Nephron progenitor cell (in vitro differentiated cells): ENCODE results near the gene PARD3B.

Source experiments
- DNase-seq: peaks from one replicate; pipeline ENCODE4 v3.0.0; 2021
- H3K27ac Mint-ChIP-seq: 2 replicates; pipeline ENCODE4 v1.8.0; 2021; ENCODE audit warnings: mild to moderate bottlenecking, moderate library complexity, mixed read lengths
- H3K27me3 Mint-ChIP-seq: 2 replicates; pipeline ENCODE4 v1.8.0; 2021; ENCODE audit warnings: mild to moderate bottlenecking, low read depth, mixed read lengths; ENCODE audit not compliant: poor library complexity
- H3K36me3 Mint-ChIP-seq: 2 replicates; pipeline ENCODE4 v1.8.0; 2021; ENCODE audit warnings: low read depth, mixed read lengths
- H3K4me1 Mint-ChIP-seq: 2 replicates; pipeline ENCODE4 v1.8.0; 2021; ENCODE audit warnings: mixed read lengths
- H3K4me3 Mint-ChIP-seq: 2 replicates; pipeline ENCODE4 v1.8.0; 2021; ENCODE audit warnings: mild to moderate bottlenecking, moderate library complexity, mixed read lengths
- H3K9me3 Mint-ChIP-seq: 2 replicates; pipeline ENCODE4 v1.8.0; 2021; ENCODE audit warnings: mild to moderate bottlenecking, moderate library complexity, mixed read lengths
- CTCF ChIP-seq: fragments of 200-600 bp; sonication (generic); IDR thresholded peaks from 2 replicates; pipeline ENCODE4 v1.5.0; 2021; ENCODE audit warnings: antibody characterized with exemption

The PARD3B gene

GRCh38 chr2:205297368-205297767 lies 752.1 kb downstream of the PARD3B start:
- H3K27me3 Mint-ChIP-seq = no peaks in the 10 kb centered on the region
- no peak for TF ChIP-seq CTCF
- no peaks in the 10 kb centered on the region for H3K36me3 Mint-ChIP-seq
- H3K9me3 Mint-ChIP-seq = peaks cover 5% of the 10 kb centered on the region
- H3K4me3 Mint-ChIP-seq = no peak overlapping the region
- no peak for DNase-seq
- H3K27ac Mint-ChIP-seq = no peak overlapping the region
- H3K4me1 Mint-ChIP-seq = peaks cover 10% of the 10 kb centered on the region

GRCh38 chr2:205297846-205298245 lies 752.6 kb downstream of the PARD3B start:
- Mint-ChIP-seq H3K4me3 (no peak overlapping the region), H3K27ac (no peak overlapping the region), H3K4me1 (peaks cover 10% of the 10 kb centered on the region), H3K9me3 (no peaks in the 10 kb centered on the region), H3K27me3 (no peaks in the 10 kb centered on the region), H3K36me3 (no peaks in the 10 kb centered on the region)
- no peak for DNase-seq
- no peak for TF ChIP-seq CTCF

GRCh38 chr2:205311201-205311600 lies 765.9 kb downstream of the PARD3B start:
- Mint-ChIP-seq H3K36me3 (peaks cover 9% of the 10 kb centered on the region), H3K27me3 (no peaks in the 10 kb centered on the region), H3K4me3 (no peak overlapping the region), H3K4me1 (no peaks in the 10 kb centered on the region), H3K9me3 (peaks cover 15% of the 10 kb centered on the region), H3K27ac (no peak overlapping the region)
- no peak for DNase-seq
- no peak for TF ChIP-seq CTCF

- H3K27me3 Mint-ChIP-seq = no peaks in the 10 kb centered on the region
- H3K4me3 Mint-ChIP-seq = no peak overlapping the region
- H3K27ac Mint-ChIP-seq = no peak overlapping the region
- no peak for DNase-seq
- H3K4me1 Mint-ChIP-seq = peaks cover 5% of the 10 kb centered on the region
- no peak for TF ChIP-seq CTCF
- H3K36me3 Mint-ChIP-seq = peaks cover 5% of the 10 kb centered on the region
- H3K9me3 Mint-ChIP-seq = peaks cover 7% of the 10 kb centered on the region
Measured at GRCh38 chr2:205321231-205321630, 776.0 kb downstream of the PARD3B start.

GRCh38 chr2:205323929-205324328 lies 778.7 kb downstream of the PARD3B start:
- H3K9me3 Mint-ChIP-seq = peaks cover 7% of the 10 kb centered on the region
- no peaks in the 10 kb centered on the region for H3K27me3 Mint-ChIP-seq
- no peak for TF ChIP-seq CTCF
- DNase-seq = no peak
- peaks cover 2% of the 10 kb centered on the region for H3K4me1 Mint-ChIP-seq
- no peak overlapping the region for H3K4me3 Mint-ChIP-seq
- peaks cover 5% of the 10 kb centered on the region for H3K36me3 Mint-ChIP-seq
- no peak overlapping the region for H3K27ac Mint-ChIP-seq

- no peak overlapping the region for H3K4me3 Mint-ChIP-seq
- no peaks in the 10 kb centered on the region for H3K27me3 Mint-ChIP-seq
- H3K27ac Mint-ChIP-seq = no peak overlapping the region
- H3K9me3 Mint-ChIP-seq = peaks cover 7% of the 10 kb centered on the region
- H3K36me3 Mint-ChIP-seq = peaks cover 5% of the 10 kb centered on the region
- no peaks in the 10 kb centered on the region for H3K4me1 Mint-ChIP-seq
- DNase-seq = no peak
- no peak for TF ChIP-seq CTCF
Measured at GRCh38 chr2:205324355-205324754, 779.1 kb downstream of the PARD3B start.
